HG03103 (cell line): ENCODE measurements around the gene MAPK13.

Source experiments
- ATAC-seq: cut with Tn5 transposase; IDR thresholded peaks from one replicate; pipeline ENCODE4 v1.9.1; 2021; ENCODE audit warnings: low read depth; ENCODE audit not compliant: unreplicated experiment

MAPK13 gene

GRCh38 chr6:36142971-36143838, 12.9 kb downstream of the MAPK13 start:
- no peak for ATAC-seq

GRCh38 chr6:36145495-36145894, 15.2 kb downstream of the MAPK13 start:
- no peak for ATAC-seq

GRCh38 chr6:36147294-36147693, 17.0 kb downstream of the MAPK13 start:
- no peak for ATAC-seq

- no peak for ATAC-seq
These were observed 19.2 kb downstream of the MAPK13 start for GRCh38 chr6:36149476-36149875.

- no peak for ATAC-seq
These were observed 20.0 kb downstream of the MAPK13 start for GRCh38 chr6:36150283-36150682.

- no peak for ATAC-seq
These were observed 24.0 kb downstream of the MAPK13 start for GRCh38 chr6:36154286-36154685.

- no peak for ATAC-seq
These were observed 25.3 kb downstream of the MAPK13 start for GRCh38 chr6:36155662-36156061.

GRCh38 chr6:36160147-36160760, 29.9 kb downstream of the MAPK13 start:
- no peak for ATAC-seq

GRCh38 chr6:36169023-36170007, 39.0 kb downstream of the MAPK13 start:
- no peak for ATAC-seq

GRCh38 chr6:36170704-36171103, 40.4 kb downstream of the MAPK13 start:
- no peak for ATAC-seq

- no peak for ATAC-seq
These were observed 41.3 kb downstream of the MAPK13 start for GRCh38 chr6:36171573-36171972.

GRCh38 chr6:36177166-36177565, 46.9 kb downstream of the MAPK13 start:
- no peak for ATAC-seq

GRCh38 chr6:36178544-36178943, 48.2 kb downstream of the MAPK13 start:
- ATAC-seq: no peak

- ATAC-seq: no peak
These were observed 49.8 kb downstream of the MAPK13 start for GRCh38 chr6:36180126-36180525.

GRCh38 chr6:36184311-36184710, 54.0 kb downstream of the MAPK13 start:
- ATAC-seq: no peak

GRCh38 chr6:36186199-36186598, 55.9 kb downstream of the MAPK13 start:
- ATAC-seq: no peak

GRCh38 chr6:36187446-36187845, 57.1 kb downstream of the MAPK13 start:
- no peak for ATAC-seq
